SK-N-MC (cell line): ENCODE results near the gene PCBD1.

Source experiments
- EZH2 ChIP-seq: fragments of 200-600 bp; sonication (generic); IDR thresholded peaks from one replicate; pipeline ENCODE4 v1.6.1; 2017; ENCODE audit warnings: antibody characterized with exemption
- POLR2AphosphoS5 ChIP-seq: IDR thresholded peaks from 2 replicates; pipeline ENCODE4 v1.6.1; 2012; ENCODE audit warnings: mild to moderate bottlenecking, low read depth, low read length, borderline replicate concordance

DNA sequence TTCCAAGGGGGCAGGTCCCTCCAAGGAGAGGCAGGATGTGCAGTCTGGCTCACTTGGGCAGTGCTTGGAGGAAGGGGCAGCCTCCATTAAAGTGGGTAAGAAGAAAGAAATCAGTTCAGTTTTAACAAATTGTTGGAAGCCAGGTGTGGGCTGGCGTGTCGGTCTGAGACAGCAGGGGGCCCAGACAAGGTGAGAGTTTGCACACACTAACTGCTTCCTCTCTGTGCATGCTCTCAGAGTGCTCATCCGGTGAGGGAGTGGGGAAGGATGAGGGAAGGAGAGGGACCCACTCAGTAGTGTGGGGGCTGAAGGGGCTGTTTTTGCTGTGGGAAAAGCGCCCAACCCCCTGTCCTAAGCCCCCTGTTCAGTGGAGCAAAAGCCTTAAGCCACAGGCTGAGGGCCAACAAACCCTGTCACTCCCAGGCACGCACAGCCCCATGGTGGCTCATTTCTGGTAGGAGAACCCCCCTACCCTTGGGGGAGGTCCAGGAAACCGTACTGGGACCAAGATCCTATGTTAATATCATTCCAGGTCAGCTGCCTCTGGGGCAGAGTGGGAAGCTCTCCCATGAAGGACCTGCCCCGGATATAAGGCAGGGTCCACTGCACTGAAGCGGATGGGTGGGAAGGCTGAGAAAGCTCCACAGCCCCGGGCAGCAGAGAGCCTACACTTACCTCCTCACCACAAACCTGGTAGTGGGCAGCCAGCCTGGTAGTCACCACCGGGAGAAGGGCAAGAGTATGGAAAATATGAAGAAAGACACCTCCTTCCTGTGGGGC, 5.1 kb upstream of the PCBD1 start:
- TF ChIP-seq POLR2AphosphoS5: no peak
- no peak for TF ChIP-seq EZH2
